Heart left ventricle (tissue), 13 donors: ENCODE results near the gene SLFN5.

ENCODE experiments used
- CTCF ChIP-seq, 12 donors: fragments of 200-600 bp; sonication (generic) in 4 of 12; IDR thresholded peaks; one replicate each; pipeline versions ENCODE4 v1.5.0 to v1.8.0; 2018 to 2022; ENCODE audit warnings: antibody characterized with exemption in 12 of 12, mild to moderate bottlenecking in 5 of 12
- POLR2A ChIP-seq, 2 donors: fragments of 450-650 bp; IDR thresholded peaks; one replicate each; pipeline ENCODE4 v1.6.1; 2017; ENCODE audit warnings: antibody characterized with exemption in 2 of 2, mild to moderate bottlenecking in 2 of 2, moderate library complexity in 2 of 2
- donor health status: ischemic (EF 13 %, LVEDD 7.1; RV severe dilation, severe dysfunction).
- donor health status: DM: no; HTN: yes; CAD: no.
- donor health status: DM: no; HTN: no; CAD: no.
- donor health status: ischemic (EF 25% LVEDD 6.9; RV normal size, moderate dysfunction).
- donor health status: ischemic (EF 25% LVEDD 5.7; RV mildly dilated, moderate dysfunction).
- donor health status: ischemic (EF 35%, LVEDD 5.7; RV mildly dilated, moderate dysfunction).
- donor health status: nonischemic (EF 11% LVEDD 7.7; RV severe dilation, severe dysfunction).
- donor health status: DM: yes; HTN: yes; CAD: no.
- donor health status: PGD.
- donor health status: ischemic (EF 29% LVEDD 5.4; RV normal size, mild dysfunction).
- donor health status: nonischemic (EF 23%, LVEDD 6.1; RV moderate dilation, normal function).

GRCh38 chr17:35224436-35224835 is 18.4 kb upstream of the SLFN5 start:
- TF ChIP-seq CTCF (IDR thresholded peaks at IDR 0.05) (no peak), POLR2A (IDR thresholded peaks at IDR 0.05) (no peak)
